Measurements from ENCODE around the gene TGM3.

The TGM3 gene

GRCh38 chr20:2273634-2274302, 22.0 kb upstream of the TGM3 start:
- no peak overlapping the region for H3K4me3 ChIP-seq (ENCODE audit: low read depth, low read length)
- TF ChIP-seq, protein P1, sequence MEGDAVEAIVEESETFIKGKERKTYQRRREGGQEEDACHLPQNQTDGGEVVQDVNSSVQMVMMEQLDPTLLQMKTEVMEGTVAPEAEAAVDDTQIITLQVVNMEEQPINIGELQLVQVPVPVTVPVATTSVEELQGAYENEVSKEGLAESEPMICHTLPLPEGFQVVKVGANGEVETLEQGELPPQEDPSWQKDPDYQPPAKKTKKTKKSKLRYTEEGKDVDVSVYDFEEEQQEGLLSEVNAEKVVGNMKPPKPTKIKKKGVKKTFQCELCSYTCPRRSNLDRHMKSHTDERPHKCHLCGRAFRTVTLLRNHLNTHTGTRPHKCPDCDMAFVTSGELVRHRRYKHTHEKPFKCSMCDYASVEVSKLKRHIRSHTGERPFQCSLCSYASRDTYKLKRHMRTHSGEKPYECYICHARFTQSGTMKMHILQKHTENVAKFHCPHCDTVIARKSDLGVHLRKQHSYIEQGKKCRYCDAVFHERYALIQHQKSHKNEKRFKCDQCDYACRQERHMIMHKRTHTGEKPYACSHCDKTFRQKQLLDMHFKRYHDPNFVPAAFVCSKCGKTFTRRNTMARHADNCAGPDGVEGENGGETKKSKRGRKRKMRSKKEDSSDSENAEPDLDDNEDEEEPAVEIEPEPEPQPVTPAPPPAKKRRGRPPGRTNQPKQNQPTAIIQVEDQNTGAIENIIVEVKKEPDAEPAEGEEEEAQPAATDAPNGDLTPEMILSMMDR (IDR thresholded peaks at IDR 0.05; ENCODE audit: borderline replicate concordance, insufficient read depth, low read depth, low read length): no peak

GRCh38 chr20:2276015-2276414, 19.8 kb upstream of the TGM3 start:
- H3K4me3 ChIP-seq (ENCODE audit: low read depth, low read length): no peak overlapping the region
- TF ChIP-seq, protein P1 (IDR thresholded peaks at IDR 0.05; ENCODE audit: borderline replicate concordance, insufficient read depth, low read depth, low read length): no peak

DNA sequence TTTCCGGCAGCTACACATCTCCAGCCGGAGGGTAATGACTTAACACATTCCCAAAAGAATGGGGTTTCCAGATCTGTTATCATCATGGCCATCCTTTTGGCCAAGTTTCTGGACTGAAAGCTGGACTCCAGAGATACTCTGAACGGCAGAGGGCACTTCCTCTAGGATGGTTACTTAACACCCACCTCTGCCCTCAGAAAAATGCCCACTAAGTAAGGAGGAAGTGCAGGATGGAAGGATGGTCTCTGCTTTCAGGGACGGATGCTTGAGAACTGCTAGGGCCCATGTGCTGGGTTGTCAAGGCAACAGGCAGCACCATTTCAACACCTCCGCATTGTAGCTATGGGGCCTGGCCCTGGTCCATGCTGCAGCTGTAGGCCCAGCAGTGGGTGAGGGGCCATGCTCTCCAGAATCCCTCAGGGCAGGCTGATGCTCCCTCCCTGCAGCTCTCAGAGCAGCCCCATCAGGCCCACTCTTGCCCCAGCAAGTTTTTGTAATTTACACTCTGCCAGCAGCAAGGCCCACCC, 16.5 kb upstream of the TGM3 start:
- TF ChIP-seq, protein P1 (IDR thresholded peaks at IDR 0.05; ENCODE audit: borderline replicate concordance, insufficient read depth, low read depth, low read length): no peak

GRCh38 chr20:2280082-2280481, 15.7 kb upstream of the TGM3 start:
- H3K4me3 ChIP-seq (ENCODE audit: low read depth, low read length): no peak overlapping the region
- TF ChIP-seq, protein P1 (IDR thresholded peaks at IDR 0.05; ENCODE audit: borderline replicate concordance, insufficient read depth, low read depth, low read length): no peak

More for the DNA sequence above, 16.5 kb upstream of the TGM3 start:
- H3K4me3 ChIP-seq (ENCODE audit: low read depth, low read length): no peak overlapping the region

- TF ChIP-seq, protein P1 (IDR thresholded peaks at IDR 0.05; ENCODE audit: borderline replicate concordance, insufficient read depth, low read depth, low read length): no peak
- H3K4me3 ChIP-seq (ENCODE audit: low read depth, low read length): no peak overlapping the region
Measured at GRCh38 chr20:2281563-2281962, 14.2 kb upstream of the TGM3 start.

GRCh38 chr20:2282181-2282580, 13.6 kb upstream of the TGM3 start:
- no peak overlapping the region for H3K4me3 ChIP-seq (ENCODE audit: low read depth, low read length)
- TF ChIP-seq, protein P1 (IDR thresholded peaks at IDR 0.05; ENCODE audit: borderline replicate concordance, insufficient read depth, low read depth, low read length): no peak
